GM10266 (cell line): Measurements from ENCODE around the gene SHC2.
A peak's percentile ranks its signal among the peaks of the same experiment; 100 is the strongest.

Source experiments
- DNase-seq: peaks from one replicate; pipeline ENCODE4 v3.0.0; 2012; ENCODE audit errors: extremely low spot score
- TF ChIP-seq, protein P1 (sequence below): IDR thresholded peaks from 2 replicates; pipeline ENCODE4 v1.5.1; 2012; ENCODE audit warnings: mild to moderate bottlenecking, low read depth; ENCODE audit not compliant: control insufficient read depth, insufficient read depth; ENCODE audit errors: missing control alignments

The SHC2 gene

DNA sequence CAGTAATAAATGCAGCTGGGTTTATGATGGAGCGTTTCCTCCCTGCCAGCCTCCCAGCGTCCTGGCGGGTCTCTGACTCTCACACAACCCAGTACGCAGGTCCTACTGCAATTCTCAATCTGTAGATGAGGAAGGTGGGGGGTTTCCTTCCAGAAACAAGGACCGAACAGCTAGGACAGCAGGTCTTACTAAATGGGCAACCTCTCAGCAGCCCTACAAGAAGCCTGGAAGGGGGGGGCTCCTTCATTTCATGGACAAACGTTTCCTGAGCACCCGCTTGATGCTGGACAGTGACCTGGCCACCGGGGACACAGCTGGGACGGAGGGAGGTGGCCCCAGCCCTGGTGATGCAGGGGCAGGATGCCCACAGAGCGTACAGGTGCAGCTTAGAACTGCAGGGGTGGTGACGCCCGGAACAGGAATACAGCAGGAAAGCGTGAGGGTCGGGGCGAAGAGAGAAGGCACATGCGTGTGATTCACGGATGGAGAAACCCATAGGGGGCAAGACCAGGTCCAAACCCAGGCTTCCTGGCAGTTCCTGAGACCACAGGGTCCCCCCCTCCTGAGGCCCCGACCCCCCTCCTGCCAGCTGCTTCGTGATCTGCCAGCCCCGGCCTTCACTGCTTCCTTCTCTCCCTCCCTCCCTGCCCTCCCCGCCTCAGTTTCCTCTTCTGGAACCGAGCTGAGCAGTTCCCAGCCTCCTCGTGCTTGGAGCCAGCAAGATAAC is 51.2 kb downstream of the SHC2 start:
- DNase-seq, result peak; percentile 62
- TF ChIP-seq, protein P1, sequence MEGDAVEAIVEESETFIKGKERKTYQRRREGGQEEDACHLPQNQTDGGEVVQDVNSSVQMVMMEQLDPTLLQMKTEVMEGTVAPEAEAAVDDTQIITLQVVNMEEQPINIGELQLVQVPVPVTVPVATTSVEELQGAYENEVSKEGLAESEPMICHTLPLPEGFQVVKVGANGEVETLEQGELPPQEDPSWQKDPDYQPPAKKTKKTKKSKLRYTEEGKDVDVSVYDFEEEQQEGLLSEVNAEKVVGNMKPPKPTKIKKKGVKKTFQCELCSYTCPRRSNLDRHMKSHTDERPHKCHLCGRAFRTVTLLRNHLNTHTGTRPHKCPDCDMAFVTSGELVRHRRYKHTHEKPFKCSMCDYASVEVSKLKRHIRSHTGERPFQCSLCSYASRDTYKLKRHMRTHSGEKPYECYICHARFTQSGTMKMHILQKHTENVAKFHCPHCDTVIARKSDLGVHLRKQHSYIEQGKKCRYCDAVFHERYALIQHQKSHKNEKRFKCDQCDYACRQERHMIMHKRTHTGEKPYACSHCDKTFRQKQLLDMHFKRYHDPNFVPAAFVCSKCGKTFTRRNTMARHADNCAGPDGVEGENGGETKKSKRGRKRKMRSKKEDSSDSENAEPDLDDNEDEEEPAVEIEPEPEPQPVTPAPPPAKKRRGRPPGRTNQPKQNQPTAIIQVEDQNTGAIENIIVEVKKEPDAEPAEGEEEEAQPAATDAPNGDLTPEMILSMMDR, result no peak

DNA sequence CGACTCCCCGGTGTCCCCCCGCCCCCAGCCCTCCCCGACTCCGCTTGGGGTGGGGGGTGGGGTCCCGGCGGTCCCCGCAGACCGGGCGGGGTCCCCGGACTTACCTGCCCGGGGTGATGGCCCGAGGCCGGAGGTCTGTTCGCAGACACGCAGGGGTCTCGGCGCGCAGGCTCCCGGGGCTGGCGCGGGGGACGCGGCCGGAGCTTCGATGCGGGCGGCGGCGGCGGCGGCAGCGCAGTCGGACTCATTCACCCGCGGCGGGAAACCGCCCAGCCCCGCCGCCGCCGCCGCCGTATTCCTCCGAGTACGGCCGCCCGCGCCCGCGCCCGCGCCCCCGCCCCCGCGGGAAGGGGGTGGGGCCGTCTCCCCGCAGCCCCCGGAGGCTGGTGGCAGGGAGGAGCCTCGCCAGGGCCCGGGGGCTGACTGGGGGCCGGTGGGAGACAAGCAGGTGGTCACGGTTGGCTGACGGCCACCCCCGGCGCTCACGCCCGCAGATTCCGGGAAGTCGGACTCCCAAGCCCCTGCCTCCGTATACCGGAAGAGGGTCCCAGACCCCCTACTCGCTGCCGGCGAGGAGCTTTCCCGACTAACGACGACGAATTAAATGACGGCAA is 51.8 kb downstream of the SHC2 start, which contains the start of gene C2CD4C:
TSS of gene C2CD4C (minus strand) at position 246 of the 614 bp plus-strand sequence. CDS start 786 bp downstream, outside the sequence.
- DNase-seq, result no peak

DNA sequence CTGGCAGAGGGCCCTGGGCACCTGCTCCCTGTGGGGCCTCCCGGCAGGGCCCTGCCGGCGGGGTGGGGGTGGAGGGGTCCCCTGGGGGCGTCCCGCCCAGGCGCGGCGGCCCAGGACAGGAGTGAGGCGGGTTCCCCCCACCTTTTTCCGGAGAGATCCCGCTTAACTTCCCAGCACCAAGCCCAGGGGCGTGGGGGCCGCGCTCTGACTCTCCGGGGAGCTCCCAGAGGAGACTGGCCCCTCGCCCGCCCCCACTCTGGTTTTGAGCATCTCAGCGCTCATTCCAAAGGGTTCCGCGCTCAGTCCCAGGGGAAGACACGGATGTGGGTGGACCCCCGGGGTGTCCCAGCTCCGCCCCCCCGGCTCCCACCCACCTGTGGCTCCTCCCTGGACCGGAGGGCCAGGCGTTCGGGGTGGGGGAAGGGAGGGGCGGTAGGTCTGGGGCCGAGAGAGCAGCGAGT is 52.4 kb downstream of the SHC2 start:
- no peak for DNase-seq
- TF ChIP-seq, protein P1, result no peak

More for the DNA sequence above, 51.8 kb downstream of the SHC2 start, which contains the start of gene C2CD4C:
- TF ChIP-seq, protein P1, result no peak

DNA sequence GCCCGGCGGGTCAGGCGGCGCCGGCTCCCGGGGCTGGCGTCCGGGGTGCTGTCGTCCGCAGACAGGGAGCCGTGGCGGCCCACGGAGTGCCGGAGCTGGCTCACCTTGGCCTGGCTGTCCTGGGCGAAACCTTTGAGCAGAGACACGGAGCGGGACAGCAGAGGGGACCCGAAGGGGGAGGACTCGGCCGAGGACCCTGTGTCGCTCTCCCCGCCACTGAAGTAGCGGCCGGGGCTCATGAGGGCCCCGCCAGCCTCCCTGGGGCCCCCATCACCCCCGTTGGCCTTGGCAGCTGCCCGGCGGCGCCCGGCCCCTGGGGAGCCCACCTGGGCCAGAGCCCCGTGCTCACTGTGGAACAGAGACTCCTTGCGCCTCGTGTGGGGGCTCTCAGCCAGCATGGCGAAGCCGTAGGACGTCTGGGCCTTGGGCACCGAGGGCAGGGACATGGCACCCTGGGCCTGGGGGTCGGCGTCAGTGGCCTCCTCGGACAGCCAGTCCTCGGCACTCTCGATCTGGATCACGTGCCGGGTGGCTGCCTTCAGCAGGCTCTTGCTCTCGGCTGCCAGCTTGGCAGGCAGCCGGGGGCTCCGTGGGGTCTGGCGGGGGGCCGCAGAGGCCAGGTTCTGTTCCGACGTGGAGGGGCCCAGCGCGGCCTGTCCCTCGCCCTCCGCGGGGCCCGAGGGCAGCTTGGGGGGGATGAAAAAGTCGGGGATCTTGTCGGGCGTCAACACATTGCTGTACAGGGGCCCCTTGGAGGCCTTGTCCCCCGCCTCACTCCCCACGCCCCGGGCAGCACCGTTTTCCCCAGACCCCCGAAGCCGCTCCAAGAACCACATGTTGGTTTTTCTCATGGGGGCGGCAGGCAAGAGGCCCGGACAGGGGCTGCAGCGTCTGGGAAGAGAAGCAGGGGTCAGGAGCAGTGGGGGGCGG is 53.1 kb downstream of the SHC2 start:
- no peak for DNase-seq
- TF ChIP-seq, protein P1, result no peak

DNA sequence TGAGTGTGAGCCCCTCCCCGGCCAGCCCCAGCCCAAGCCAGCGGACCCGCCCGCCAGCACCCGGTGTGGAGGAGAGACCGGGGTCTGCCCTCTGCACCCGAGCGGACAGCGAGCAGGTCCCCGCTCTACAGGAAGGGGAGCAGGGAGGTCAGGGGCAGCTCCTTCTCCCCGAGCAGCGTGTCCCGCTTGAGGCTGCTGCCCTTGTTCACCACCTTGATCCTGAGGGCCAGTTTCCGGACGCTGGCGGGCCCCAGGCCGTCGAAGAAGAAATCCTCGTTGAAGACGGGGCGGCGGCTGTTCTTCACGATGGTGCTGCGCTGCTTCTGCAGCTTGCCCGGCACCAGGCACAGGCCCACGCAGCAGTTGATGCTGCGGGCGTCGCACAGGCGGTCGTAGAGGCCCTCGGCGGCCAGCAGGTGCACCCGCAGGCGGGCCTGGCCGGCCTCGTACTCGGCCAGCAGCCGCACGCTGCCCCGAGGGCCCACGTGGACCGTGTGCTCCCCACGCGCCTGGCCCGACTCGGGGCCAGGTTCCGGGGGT is 53.8 kb downstream of the SHC2 start:
- TF ChIP-seq, protein P1, result no peak
- no peak for DNase-seq

DNA sequence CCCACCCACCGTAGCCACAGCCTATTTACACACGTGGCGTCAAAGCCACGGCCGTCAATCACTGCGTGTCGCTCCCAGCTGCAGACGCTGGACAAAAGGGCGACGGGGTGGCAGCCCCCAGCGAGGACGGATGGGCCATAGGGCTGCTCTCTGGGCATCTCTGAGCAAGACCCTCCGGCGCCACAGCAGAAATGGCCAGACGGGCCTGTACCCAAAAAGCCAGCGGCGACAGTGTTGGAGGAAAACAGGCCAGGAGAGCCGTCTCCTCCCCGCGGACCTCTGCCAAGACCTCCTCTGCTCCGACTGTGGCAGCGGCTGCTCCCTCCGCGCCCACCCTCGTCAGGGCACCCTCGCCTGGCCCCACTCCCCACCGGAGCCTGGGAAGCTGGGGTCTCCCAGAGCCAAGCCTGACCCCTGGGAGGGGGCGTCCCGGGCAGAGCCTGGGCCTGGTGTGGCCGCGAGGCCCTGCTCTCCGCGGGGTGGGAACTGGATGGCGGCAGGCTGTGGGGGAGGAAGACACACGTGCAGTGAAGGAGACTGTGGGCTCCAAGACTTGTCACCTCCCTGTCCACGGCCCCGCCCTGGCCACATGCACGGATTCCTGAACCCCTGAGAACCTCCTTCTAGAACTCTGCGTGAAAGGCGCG is 54.6 kb downstream of the SHC2 start:
- TF ChIP-seq, protein P1, result no peak
- no peak for DNase-seq
